Measurements from ENCODE around the gene ATP5ME.

DNA sequence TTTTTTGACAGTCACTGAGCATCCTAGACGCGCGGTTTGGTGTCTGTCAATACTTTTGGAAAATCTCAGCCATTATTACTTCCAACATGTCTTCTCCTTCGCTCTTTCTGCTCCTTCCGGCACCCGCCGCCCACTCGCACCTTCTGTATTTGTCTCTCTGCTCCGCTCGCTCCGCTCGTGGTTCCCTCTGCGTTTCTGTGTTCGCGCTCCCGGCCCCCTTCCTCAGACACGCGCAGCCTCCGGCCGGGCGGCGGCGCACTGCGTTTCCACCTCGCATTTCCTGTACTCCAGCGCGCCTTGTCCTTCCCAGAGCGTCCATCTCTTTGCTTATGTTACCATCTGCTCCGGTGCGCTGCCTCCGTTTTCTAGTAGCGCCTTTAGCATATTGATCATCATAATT is 27.6 kb downstream of the ATP5ME start:
- TF ChIP-seq, protein P1, sequence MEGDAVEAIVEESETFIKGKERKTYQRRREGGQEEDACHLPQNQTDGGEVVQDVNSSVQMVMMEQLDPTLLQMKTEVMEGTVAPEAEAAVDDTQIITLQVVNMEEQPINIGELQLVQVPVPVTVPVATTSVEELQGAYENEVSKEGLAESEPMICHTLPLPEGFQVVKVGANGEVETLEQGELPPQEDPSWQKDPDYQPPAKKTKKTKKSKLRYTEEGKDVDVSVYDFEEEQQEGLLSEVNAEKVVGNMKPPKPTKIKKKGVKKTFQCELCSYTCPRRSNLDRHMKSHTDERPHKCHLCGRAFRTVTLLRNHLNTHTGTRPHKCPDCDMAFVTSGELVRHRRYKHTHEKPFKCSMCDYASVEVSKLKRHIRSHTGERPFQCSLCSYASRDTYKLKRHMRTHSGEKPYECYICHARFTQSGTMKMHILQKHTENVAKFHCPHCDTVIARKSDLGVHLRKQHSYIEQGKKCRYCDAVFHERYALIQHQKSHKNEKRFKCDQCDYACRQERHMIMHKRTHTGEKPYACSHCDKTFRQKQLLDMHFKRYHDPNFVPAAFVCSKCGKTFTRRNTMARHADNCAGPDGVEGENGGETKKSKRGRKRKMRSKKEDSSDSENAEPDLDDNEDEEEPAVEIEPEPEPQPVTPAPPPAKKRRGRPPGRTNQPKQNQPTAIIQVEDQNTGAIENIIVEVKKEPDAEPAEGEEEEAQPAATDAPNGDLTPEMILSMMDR (IDR thresholded peaks at IDR 0.05; ENCODE audit: insufficient read depth, low read length, poor library complexity, severe bottlenecking) = no peak
- TF ChIP-seq EZH2phosphoT487 (conservative IDR thresholded peaks at IDR 0.05; ENCODE audit: low read length) = no peak

Data from SU-DHL-6 (cell line).